Right lobe of liver (tissue), 6 donors: Measurements from ENCODE around the gene HEXIM2. TPM values are rescaled to one million over a fixed set of nuclear protein-coding genes. Genes with fewer than 3 reads are reported as not detected.

ENCODE experiments used
- ATAC-seq, 4 donors: fragments of 200-7000 bp; cut with Tn5 transposase; one replicate each; pipeline ENCODE4 v1.9.1; 2020; ENCODE audit warnings: mild to moderate bottlenecking in 4 of 4, moderate library complexity in 4 of 4
- DNase-seq, 3 donors: peaks; one replicate each; pipeline ENCODE4 v3.0.0-alpha.2; 2020
- H3K27ac ChIP-seq, 3 donors: fragments of 200-600 bp; one replicate each; pipeline ENCODE4 v1.8.0; 2022
- H3K27me3 ChIP-seq, 2 donors: fragments of 200-600 bp; one replicate each; pipeline ENCODE4 v1.8.0; 2022
- H3K36me3 ChIP-seq, 4 donors: fragments of 200-600 bp; sonication (generic) in 1 of 4; one replicate each; pipeline versions ENCODE4 v1.5.1 to v1.8.0; 2017 to 2022; ENCODE audit warnings: control low read depth in 1 of 4
- H3K4me1 ChIP-seq, 4 donors: fragments of 200-600 bp; sonication (generic) in 1 of 4; one replicate each; pipeline versions ENCODE4 v1.5.1 to v1.8.0; 2017 to 2022; ENCODE audit warnings: control low read depth in 1 of 4
- H3K4me3 ChIP-seq, 3 donors: fragments of 200-600 bp; one replicate each; pipeline ENCODE4 v1.8.0; 2022
- H3K9me3 ChIP-seq, 4 donors: fragments of 200-600 bp; sonication (generic) in 1 of 4; one replicate each; pipeline versions ENCODE4 v1.5.1 to v1.8.0; 2017 to 2022; ENCODE audit warnings: control low read depth in 1 of 4
- CTCF ChIP-seq, 4 donors: fragments of 200-600 bp in 3 of 4; fragments of 450-650 bp in 1 of 4; IDR thresholded peaks; one replicate each; pipeline versions ENCODE4 v1.5.1 to v1.8.0; 2016 to 2022; ENCODE audit warnings: antibody characterized with exemption in 4 of 4, mild to moderate bottlenecking in 2 of 4
- POLR2A ChIP-seq: fragments of 450-650 bp; IDR thresholded peaks from one replicate; pipeline ENCODE4 v1.6.1; 2017; ENCODE audit warnings: antibody characterized with exemption, mild to moderate bottlenecking
- WGBS: methylation state at CpG from one replicate; pipeline ENCODE4 v1.1.6; 2018; ENCODE audit warnings: low coverage, low lambda C conversion rate; ENCODE audit not compliant: insufficient coverage; ENCODE audit errors: missing lambda C conversion rate; 5-methylcytosine and 5-hydroxymethylcytosine counted together
- intact Hi-C, 2 donors: fragments of 100-400 bp; cut with DNase I; formaldehyde crosslinking; loops; one replicate each; pipeline versions ENCODE4 v1.11.2 to v1.14.1; 2022
- total RNA-seq, 6 experiments: library from RNA; depleted of rRNA in 2 of 6; stranded (reverse); fragments of >200 nt in 2 of 6; fragmentation: NEBNext Ultra II Directional in 3 of 6; extraction: Animal tissue kit (Norgen Biotek cat#: 25700) in 3 of 6; gene quantifications; one replicate each; pipeline versions ENCODE4 v1.1.0 to v1.2.4, GENCODE V29; 2016 to 2023
- donor health status: DM: no; HTN: yes; CAD: no.
- donor health status: DM: no; HTN: no; CAD: no.
- donor health status: DM: no; HTN: no; CAD: no.
- donor health status: DM: no; HTN: yes; CAD: no.
- donor health status: DM: no; HTN: yes; CAD: no.

The HEXIM2 gene
- total RNA-seq, 6 experiments from 2014 or later = 2.6 to 13.5 (median 5.4) TPM

- Histone ChIP-seq H3K27me3 (no peaks in the 10 kb centered on the region), H3K4me1 (peaks cover 0 to 28% (median 9%) of the 10 kb centered on the region in 4 donors)
Measured at GRCh38 chr17:45172232-45172540, 10.5 kb downstream of the HEXIM2 start.

GRCh38 chr17:45172541-45173286 lies 11.0 kb downstream of the HEXIM2 start:
- H3K36me3 ChIP-seq = peaks cover 0 to 3% (median 0%) of the 10 kb centered on the region in 4 donors
- peak overlapping the region in 2 of 3 donors; percentile 43 to 49 for H3K4me3 ChIP-seq
- ATAC-seq (peak; percentile 61 to 86 (median 82)), DNase-seq (peak; percentile 54 to 85 (median 80))
- peak overlapping the region; percentile 28 to 92 (median 75) for H3K27ac ChIP-seq
- peak; percentile 54 for TF ChIP-seq POLR2A
- TF ChIP-seq CTCF (IDR thresholded peaks at IDR 0.05) = peak in 2 of 4 donors; percentile 8 to 12
- intact Hi-C loops = no loop called here
- no peaks in the 10 kb centered on the region for H3K27me3 ChIP-seq
- peaks cover 0 to 28% (median 9%) of the 10 kb centered on the region in 4 donors for H3K4me1 ChIP-seq
- WGBS = 13% methylated on average over 9 of the region's 10 CpGs
- H3K9me3 ChIP-seq = no peaks in the 10 kb centered on the region

More at GRCh38 chr17:45172232-45172540, 10.5 kb downstream of the HEXIM2 start:
- WGBS = 86% methylated on average over 5 of the region's 5 CpGs
- ATAC-seq (no peak), DNase-seq (no peak)
- Histone ChIP-seq H3K9me3 (no peaks in the 10 kb centered on the region), H3K27ac (peak overlapping the region in 2 of 3 donors; percentile 75 to 92), H3K4me3 (no peak overlapping the region), H3K36me3 (peaks cover 0 to 3% (median 0%) of the 10 kb centered on the region in 4 donors)
- intact Hi-C loops = no loop called here
- no peak for TF ChIP-seq POLR2A
- no peak for TF ChIP-seq CTCF (IDR thresholded peaks at IDR 0.05)

- Histone ChIP-seq H3K9me3 (no peaks in the 10 kb centered on the region), H3K27me3 (no peaks in the 10 kb centered on the region), H3K36me3 (no peaks in the 10 kb centered on the region), H3K27ac (no peak overlapping the region), H3K4me1 (peaks cover 0 to 23% (median 9%) of the 10 kb centered on the region in 4 donors), H3K4me3 (no peak overlapping the region)
- intact Hi-C loops = no loop called here
- WGBS = 59% methylated on average over 3 of the region's 3 CpGs
- DNase-seq (no peak), ATAC-seq (no peak)
- TF ChIP-seq CTCF (IDR thresholded peaks at IDR 0.05) (no peak), POLR2A (no peak)
Measured at GRCh38 chr17:45175759-45176115, 14.1 kb downstream of the HEXIM2 start.

GRCh38 chr17:45177563-45177962 lies 15.9 kb downstream of the HEXIM2 start:
- Histone ChIP-seq H3K4me3 (no peak overlapping the region), H3K27ac (no peak overlapping the region), H3K4me1 (peaks cover 0 to 5% (median 2%) of the 10 kb centered on the region in 4 donors), H3K27me3 (no peaks in the 10 kb centered on the region), H3K9me3 (no peaks in the 10 kb centered on the region), H3K36me3 (no peaks in the 10 kb centered on the region)
- DNase-seq = no peak
- intact Hi-C loops = no loop called here
- ATAC-seq = no peak
- no CpG with 5 or more reads among the region's 7 CpGs for WGBS
- TF ChIP-seq CTCF (IDR thresholded peaks at IDR 0.05) (no peak), POLR2A (no peak)
